GM19193 (cell line): Measurements from ENCODE around the gene NPDC1.

ENCODE experiments used
- POLR2A ChIP-seq: IDR thresholded peaks from 4 replicates; pipeline ENCODE4 v1.6.1; 2011; ENCODE audit not compliant: insufficient read depth, insufficient read length; ENCODE audit errors: extremely low read depth

The NPDC1 gene

DNA sequence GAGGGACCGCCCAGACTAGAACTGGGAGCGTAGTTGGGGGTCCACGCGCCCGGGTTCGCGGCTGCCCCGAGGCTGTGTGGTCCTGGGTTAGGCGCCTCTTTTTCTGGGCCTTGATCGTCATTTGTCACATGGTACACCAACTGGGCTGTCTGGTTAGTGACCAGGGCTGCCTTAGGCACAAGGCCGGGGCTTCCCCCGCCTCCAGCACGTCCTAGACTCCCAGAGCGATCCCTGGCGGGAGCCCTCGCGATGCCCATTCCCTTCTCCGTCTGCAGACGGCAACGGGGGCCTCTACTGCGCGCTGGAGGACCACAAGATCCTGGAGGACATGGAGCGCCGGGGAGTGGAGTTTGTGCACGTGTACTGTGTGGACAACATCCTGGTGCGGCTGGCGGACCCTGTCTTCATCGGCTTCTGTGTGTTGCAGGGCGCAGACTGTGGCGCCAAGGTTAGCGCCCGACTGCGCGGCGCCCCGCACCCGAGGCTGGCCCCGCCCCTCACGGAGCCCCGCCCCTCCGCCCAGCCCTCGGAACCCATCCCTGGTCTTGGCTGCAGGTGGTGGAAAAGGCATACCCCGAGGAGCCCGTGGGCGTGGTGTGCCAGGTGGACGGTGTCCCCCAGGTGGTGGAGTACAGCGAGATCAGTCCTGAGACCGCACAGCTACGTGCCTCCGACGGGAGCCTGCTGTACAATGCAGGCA, 32.9 kb upstream of the NPDC1 start:
- no peak for TF ChIP-seq POLR2A

DNA sequence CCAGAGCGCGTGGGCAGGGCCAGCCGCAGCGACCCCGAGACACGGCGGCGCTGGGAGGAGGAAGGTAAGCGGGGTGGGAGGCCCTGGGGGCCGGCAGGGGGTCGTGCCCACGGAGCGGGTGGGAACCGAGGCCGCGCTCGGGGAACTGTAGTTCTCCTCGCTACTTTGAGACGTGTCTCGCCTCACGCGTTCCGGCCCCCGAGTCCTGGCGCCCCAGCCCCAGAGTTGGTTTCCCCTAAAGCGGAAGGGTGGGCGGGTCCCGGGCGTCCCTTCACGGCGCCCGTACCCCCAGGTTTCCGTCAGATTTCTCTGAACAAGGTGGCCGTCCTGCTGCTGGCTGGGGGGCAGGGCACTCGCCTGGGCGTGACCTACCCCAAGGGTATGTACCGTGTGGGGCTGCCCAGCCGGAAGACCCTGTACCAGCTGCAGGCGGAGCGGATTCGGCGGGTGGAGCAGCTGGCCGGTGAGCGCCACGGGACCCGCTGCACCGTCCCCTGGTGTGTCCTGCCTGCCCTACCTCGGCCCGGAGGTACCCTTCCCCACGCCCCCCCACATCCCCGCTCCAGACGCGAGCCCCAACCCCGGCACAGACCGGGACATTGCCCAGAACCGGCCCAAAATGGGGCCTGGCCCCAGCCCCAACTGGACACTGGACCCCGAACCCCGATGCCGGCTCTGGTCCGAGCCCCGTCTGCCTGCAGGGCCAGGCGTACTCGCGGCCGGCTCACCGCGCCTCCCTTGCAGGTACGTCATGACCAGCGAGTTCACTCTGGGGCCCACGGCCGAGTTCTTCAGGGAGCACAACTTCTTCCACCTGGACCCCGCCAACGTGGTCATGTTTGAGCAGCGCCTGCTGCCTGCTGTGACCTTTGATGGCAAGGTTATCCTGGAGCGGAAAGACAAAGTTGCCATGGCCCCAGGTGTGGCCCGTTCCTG, 32.0 kb upstream of the NPDC1 start:
- TF ChIP-seq POLR2A: no peak

DNA sequence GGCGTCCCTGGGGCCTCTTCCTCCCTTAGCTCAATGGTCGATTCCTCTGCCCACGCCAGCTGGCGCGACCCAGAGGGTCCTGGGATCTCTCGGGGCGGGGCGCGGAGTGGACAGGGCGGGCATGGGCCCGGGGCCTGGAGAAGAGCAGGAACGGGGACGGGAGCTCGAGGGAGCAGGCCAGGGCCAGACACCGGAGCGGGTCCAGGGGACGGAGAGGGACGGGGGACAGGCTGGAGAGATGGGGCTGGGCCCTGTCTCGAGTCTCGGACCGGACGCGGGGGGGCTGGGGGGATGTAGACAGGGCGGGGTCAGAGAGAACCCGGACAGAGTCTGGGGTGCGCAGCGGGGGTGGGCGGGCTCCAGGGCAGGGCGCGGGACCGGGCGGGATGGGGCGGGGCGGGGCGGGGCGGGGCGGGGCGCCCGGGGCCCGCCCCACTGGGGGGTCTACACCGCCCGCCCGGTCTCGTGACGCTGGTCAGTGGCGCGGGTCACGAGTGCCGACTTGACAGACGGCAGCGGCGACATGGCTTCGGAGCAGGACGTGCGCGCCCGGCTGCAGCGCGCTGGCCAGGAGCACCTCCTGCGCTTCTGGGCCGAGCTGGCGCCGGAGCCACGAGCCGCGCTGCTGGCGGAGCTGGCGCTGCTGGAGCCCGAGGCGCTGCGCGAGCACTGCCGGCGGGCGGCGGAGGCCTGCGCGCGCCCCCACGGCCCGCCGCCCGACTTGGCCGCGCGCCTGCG, 31.2 kb upstream of the NPDC1 start, which contains the start of gene UAP1L1:
Gene UAP1L1, plus strand, starts transcription at position 508 of the 738 bp plus-strand sequence. Its CDS starts 16 bp downstream, at position 524.
- TF ChIP-seq POLR2A: peak; percentile 56

DNA sequence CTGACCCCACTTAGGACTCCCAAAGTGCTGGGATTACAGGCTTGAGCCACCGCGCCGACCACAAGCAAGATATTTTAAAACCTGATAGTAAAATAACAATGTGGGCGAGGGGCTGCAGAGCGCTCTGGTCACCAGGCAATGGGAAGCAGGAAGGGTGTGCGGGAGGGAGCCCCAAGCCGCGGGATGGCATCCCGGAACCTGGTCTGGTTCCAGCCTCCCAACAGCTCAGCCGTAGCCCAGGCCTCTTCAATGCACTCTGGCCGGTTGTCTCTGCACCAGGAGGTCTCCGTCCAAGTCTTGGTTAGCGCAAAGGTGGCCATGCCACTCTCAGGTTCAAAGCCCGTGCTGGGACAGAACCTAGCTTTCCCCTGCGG, 30.6 kb upstream of the NPDC1 start:
- TF ChIP-seq POLR2A: no peak

DNA sequence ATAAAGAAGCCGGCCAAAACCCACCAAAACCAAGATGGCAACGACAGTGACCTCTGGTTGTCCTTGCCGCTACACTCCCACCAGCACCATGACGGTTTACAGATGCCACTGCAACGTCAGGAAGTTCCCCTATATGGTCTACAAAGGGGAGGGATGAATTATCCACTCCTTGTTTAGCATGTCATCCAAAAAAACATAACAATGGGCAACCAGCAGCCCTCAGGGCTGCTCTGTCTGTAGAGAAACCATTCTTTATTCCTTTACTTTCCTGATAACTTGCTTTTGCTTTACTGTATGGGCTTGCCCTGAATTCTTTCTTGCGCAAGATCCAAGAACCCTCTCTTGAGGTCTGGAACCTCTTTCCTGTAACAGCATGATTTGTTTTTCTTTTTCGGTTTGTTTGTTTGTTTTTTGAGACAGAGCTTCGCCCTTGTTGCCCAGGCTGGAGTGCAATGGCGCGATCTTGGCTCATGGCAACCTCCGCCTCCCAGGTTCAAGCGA, 29.3 kb upstream of the NPDC1 start:
- no peak for TF ChIP-seq POLR2A

DNA sequence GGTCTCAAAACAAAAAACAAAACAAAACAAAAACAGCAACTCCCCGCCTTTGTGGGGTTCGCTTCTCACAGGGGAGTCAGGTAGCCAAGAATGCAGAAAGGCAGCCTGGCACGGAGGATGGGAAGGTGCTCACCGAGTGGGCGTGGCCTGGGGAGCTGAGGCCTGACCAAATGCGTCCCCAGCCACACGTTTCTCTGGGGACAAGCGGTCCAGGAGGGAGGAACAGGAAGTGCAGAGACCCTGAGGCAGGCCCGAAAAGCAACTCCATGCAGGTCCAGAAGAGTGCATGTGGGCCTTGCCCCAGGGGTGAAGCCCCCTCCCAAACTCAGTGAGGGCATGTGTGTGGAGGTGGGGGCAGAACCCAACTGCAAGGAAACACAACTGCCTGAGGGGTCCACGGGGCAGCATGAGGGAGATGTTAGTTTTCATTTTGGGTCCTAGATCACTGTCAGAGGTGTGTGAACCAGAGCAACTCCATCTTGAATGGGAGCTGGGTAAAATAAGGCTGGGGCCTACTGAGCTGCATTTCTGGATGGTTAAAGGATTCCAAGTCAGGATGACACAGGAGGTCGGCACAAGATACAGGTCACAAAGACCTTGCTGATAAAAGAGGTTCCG, 28.8 kb upstream of the NPDC1 start:
- no peak for TF ChIP-seq POLR2A

DNA sequence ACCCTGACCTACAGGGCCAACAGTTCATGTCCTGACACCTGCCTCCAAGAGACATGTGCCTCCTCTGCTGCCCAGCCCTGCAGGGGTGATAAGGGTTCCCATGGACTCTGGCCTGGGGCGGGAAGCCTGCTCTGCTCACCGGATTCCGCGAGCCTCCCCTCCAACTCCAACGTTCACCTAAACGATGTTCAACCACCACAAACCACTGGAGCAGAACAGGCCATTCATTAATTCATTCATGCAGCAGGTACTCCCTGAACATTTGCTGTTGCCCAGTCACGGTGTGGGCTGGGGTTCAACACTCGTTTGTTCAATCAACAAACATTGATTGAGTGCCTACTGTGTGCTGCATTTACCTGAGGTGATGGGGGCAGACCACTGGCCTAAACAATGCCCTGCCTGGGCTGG, 28.0 kb upstream of the NPDC1 start:
- no peak for TF ChIP-seq POLR2A

DNA sequence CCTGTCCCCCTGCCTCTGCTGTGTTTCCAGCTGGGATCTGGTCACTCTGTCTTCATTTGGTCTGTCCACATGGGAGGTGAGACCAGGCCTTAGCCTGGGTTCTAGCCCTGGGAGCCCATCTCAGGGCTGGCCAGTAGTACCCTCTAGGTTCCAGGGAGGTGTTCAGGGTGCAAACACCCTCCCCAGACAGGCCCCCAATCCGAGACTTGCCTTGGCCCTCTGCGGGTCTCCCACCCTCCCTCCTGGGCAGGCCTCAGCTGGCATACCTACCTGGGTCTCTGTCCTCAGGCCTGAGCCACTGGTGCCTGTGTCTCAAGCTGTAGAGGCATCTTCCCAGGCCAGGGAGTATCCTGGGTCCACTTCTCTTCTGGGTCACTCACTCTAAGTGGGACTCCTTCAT, 25.3 kb upstream of the NPDC1 start:
- no peak for TF ChIP-seq POLR2A

DNA sequence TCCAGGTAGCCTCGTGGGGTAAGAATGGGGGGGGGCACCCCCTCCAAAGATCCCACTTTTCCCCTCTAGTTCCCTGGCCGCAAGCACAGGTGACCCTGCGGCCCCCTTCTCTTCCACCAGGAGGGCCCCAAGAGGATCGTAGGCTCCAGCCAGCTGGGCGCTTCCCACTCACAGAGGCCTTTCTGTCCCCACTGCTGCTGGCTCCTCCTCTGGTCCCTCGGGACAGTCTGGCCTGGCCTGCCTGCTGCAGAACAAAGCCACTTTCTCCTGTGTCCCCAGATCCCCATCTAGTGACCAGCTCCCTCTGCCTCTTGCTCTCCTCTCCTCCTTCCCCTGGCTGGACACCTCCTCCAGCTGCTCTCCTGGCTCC, 24.9 kb upstream of the NPDC1 start:
- no peak for TF ChIP-seq POLR2A

DNA sequence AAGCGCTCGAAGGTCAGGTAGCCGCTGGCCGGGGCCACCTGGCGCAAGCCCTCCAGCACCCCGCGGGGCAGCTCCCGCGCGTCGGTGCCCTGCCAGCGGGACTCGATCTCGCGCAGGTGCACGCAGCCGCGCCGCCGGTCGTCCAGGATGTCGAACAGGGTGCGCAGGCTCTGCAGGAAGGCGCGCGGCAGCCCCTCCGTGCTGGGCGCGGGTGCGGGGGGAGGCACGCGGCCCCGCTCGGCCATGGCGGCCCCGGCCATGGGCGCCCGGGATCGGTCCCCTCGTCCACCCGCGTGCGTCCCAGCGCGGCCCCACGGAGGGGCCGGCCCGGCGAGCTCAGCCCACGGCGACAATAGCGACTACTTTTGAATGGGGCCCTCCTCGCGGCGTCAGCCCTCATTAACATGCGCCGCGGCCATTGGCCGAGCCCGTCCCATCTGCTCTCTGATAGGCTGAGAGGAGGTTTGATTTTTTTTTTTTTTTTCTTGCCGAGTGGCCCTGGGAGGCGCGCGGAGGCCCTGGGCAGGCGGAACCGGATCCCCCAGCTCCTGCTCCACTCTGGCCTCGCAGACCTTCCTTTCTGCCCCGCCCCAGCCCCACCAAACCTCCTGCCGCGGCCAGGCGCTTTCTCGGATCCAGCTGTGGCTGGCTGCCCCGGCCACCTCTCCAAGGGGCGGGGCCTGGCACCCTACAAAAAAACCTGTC, 24.4 kb upstream of the NPDC1 start, which contains the start of gene SAPCD2:
Gene SAPCD2, minus strand, starts transcription at position 357 of the 705 bp plus-strand sequence. Its CDS starts 97 bp downstream, at position 260.
- TF ChIP-seq POLR2A: peak; percentile 62

DNA sequence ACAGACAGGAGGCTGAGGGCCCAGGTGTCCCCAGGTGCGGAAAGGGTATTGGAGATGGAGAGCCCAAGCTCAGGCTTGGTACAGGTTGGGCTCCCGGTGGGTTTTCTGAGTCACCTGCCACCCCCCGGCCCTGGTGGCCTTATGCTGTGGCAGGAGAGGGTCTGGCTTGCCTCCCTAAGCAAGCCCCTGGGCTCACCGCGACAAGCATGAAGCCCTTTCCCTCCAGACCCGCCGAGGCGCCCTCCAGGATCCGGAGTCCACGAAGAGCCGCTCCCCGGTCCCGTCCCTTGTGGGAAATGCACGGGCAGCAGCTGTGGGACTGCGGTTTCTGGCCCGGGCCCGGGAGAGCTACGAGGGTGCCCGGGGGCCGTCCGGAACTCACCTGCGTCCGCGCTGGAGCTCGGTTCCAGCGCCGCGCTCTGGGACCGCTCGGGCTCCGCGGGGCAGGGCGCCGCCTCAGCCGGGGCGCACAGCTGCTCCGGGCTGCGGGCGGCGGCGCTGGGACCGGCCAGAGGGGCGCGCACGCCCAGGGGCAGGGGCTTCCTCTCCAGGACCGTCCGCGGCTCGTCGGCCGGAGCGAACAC, 23.6 kb upstream of the NPDC1 start:
- TF ChIP-seq POLR2A: no peak

DNA sequence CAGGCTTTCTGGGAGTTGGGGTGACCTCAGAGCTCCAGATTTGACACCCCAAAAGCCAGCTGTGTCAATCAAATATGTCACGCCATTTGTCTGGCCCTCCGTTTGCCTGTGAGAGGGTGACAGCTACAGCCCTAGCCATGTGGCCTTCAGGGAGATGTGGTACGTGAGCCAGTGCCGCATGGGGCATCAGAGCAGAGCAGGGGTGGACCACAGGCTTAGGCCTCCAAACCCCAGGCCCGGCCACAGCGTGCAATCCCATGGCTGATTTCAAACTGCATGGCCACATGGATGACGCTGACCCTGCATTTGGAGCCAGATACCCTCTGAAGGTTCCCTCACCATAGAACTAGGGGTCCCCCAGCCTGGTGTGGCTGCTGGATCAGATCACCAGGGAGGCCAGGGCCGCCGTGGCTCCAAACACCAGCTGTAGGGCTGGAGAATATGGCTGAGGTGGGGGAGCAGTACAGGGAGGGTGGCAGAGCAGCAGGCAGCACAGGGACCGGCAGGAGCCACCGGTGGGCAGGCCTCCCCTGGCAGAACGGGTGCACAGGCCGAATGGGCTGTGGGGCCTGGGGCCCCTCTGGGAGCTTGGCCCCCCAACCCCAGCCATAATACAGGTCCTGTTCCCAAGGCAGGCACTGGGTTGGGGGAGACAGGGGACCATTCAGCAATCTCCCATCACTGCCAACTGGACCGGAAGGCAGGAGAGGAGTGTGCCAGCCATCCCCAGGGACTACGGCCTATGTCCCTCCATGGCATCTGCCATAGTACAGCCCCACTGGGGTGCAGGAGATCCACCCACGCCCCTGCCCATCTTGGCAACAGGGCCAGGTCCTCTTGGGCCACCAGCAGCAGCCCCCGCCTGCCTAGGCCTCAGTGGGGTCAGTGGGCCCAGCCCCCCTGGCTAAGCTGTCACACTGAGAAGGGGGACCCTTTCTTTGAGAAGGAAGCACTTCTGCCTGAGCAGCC, 22.8 kb upstream of the NPDC1 start:
- no peak for TF ChIP-seq POLR2A
